Osteocyte (in vitro differentiated cells): Measurements from ENCODE around the gene ANKS1B. TPM values are rescaled to one million over a fixed set of nuclear protein-coding genes. Genes with fewer than 3 reads are reported as not detected.

Experiments
- DNase-seq: peaks from one replicate; pipeline ENCODE4 v3.0.0; 2021; ENCODE audit warnings: mixed read lengths; ENCODE audit not compliant: unreplicated experiment; ENCODE audit errors: extremely low spot score
- H3K27ac Mint-ChIP-seq: one replicate; pipeline ENCODE4 v1.8.0; 2021; ENCODE audit warnings: mild to moderate bottlenecking, mixed read lengths; ENCODE audit not compliant: unreplicated experiment
- H3K27me3 Mint-ChIP-seq: one replicate; pipeline ENCODE4 v1.8.0; 2021; ENCODE audit warnings: mixed read lengths; ENCODE audit not compliant: unreplicated experiment
- H3K36me3 Mint-ChIP-seq: one replicate; pipeline ENCODE4 v1.8.0; 2021; ENCODE audit warnings: mixed read lengths; ENCODE audit not compliant: unreplicated experiment
- H3K4me1 Mint-ChIP-seq: one replicate; pipeline ENCODE4 v1.8.0; 2021; ENCODE audit warnings: mixed read lengths; ENCODE audit not compliant: unreplicated experiment
- H3K4me3 Mint-ChIP-seq: one replicate; pipeline ENCODE4 v1.8.0; 2021; ENCODE audit warnings: mild to moderate bottlenecking, moderate library complexity, mixed read lengths; ENCODE audit not compliant: unreplicated experiment
- H3K9me3 Mint-ChIP-seq: one replicate; pipeline ENCODE4 v1.8.0; 2021; ENCODE audit warnings: mixed read lengths; ENCODE audit not compliant: unreplicated experiment
- CTCF ChIP-seq: fragments of 200-600 bp; sonication (generic); IDR thresholded peaks from 2 replicates; pipeline ENCODE4 v1.5.0; 2021; ENCODE audit warnings: antibody characterized with exemption, mild to moderate bottlenecking, moderate library complexity
- total RNA-seq: library from RNA; stranded (reverse); gene quantifications from 2 replicates; pipeline ENCODE4 v1.2.1, GENCODE V29; 2021

ANKS1B gene
- total RNA-seq, 1 donor from 2014 or later, result 0.70 TPM

DNA sequence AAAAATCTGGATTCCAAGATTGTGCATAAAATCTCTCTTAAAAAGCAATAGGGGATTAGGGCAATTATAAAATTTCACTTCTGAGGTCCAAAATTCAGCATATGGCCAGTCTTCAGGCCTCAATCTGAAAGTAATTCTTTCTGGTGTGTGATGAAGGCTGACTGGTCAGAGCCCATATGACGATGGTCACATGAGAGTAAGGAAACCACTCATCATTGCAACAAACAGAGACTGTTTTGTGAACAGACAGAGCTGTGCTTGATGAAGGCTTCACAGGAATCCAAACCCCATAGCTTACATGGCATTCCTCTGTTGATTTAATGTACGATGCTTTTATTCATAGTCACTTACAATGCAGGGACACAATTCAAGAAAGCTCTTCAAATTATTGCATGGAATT lies 1101.5 kb downstream of the ANKS1B start:
- Mint-ChIP-seq H3K27me3 (peaks cover 42% of the 10 kb centered on the region), H3K9me3 (no peaks in the 10 kb centered on the region)

DNA sequence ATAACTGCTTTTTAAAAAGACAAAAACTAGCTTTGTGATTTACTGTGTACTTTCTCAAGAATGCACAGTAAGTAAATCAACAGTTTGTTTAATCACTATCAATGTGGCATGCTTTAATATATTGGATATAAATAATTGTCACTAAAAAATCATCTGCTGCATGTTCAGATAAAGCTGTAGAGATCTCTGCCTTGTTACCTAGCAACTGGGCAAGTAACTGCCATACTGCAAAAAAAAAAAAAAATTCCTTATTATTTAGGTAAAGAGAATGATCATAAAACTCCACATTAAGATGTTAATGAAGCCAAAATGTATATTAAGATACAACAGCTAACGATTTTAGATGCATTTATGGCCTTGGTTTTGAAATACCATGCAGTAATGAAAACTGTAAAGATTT lies 1102.2 kb downstream of the ANKS1B start:
- no peak for DNase-seq

More for the DNA sequence above, 1101.5 kb downstream of the ANKS1B start:
- TF ChIP-seq CTCF, result no peak
- Mint-ChIP-seq H3K36me3 (no peaks in the 10 kb centered on the region), H3K4me3 (no peak overlapping the region), H3K4me1 (no peaks in the 10 kb centered on the region), H3K27ac (no peak overlapping the region)
- DNase-seq, result no peak

GRCh38 chr12:98873776-98874175 lies 1111.0 kb downstream of the ANKS1B start:
- TF ChIP-seq CTCF, result no peak
- H3K4me3 Mint-ChIP-seq, result no peak overlapping the region
- no peak for DNase-seq
- H3K36me3 Mint-ChIP-seq, result no peaks in the 10 kb centered on the region
- H3K27me3 Mint-ChIP-seq, result peaks cover 13% of the 10 kb centered on the region
- H3K4me1 Mint-ChIP-seq, result no peaks in the 10 kb centered on the region
- H3K9me3 Mint-ChIP-seq, result no peaks in the 10 kb centered on the region
- H3K27ac Mint-ChIP-seq, result no peak overlapping the region

More for the DNA sequence above, 1102.2 kb downstream of the ANKS1B start:
- H3K9me3 Mint-ChIP-seq, result no peaks in the 10 kb centered on the region
- no peaks in the 10 kb centered on the region for H3K36me3 Mint-ChIP-seq
- H3K4me3 Mint-ChIP-seq, result no peak overlapping the region
- H3K4me1 Mint-ChIP-seq, result no peaks in the 10 kb centered on the region
- TF ChIP-seq CTCF, result no peak
- peaks cover 38% of the 10 kb centered on the region for H3K27me3 Mint-ChIP-seq
- no peak overlapping the region for H3K27ac Mint-ChIP-seq

DNA sequence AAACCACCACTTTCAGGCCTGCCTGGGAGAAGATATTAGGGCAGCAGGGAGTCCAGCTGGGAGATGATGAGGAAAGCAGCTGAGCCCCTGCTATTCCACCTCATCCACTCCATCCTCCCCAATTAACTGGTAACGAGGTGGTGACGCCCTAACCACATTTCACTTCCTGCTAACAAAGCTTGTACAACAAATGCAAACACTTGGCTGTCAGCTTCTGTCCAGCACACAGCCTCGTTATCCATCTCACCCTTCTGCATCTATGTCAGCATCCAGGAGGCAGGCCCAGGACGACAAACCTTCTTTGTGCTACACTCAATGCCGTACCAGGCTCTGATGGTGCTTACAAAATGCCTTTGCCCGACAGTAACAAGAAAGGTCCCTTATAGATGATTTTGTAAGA lies 1114.2 kb downstream of the ANKS1B start:
- Mint-ChIP-seq H3K27me3 (peaks cover 9% of the 10 kb centered on the region), H3K27ac (no peak overlapping the region), H3K4me1 (no peaks in the 10 kb centered on the region), H3K4me3 (no peak overlapping the region), H3K36me3 (no peaks in the 10 kb centered on the region), H3K9me3 (peaks cover under 1% of the 10 kb centered on the region)
- TF ChIP-seq CTCF, result no peak
- no peak for DNase-seq

DNA sequence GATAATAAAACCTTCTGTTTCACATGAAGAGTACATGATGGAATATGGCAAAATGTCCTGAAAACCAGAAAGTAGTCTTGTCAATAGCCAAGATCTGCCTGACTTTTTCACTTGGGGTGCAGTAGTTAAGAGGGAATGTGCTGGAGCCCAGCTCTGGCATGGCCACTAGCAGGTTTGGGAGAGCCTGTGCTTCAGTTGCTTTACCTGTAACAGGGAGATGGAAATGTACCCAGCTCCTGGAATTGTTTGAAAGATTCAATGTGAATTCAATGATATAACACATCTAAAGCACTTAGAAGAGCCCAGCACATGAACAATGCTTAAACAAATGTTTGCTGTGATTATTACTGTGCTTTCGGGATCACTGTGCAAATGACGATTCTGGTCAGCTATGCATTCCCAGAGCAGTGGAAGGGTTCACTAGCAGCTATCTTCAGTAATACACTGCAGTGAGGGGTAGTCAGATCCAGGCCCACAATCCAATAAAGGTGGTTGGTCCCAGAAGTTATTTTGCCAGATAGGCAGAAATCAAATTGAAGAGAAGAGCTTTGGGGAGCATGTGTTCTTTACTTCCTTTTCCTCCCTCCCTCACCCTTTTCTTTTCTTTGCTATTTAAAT lies 1114.7 kb downstream of the ANKS1B start:
- H3K36me3 Mint-ChIP-seq, result no peaks in the 10 kb centered on the region
- peaks cover 9% of the 10 kb centered on the region for H3K27me3 Mint-ChIP-seq
- peaks cover 6% of the 10 kb centered on the region for H3K9me3 Mint-ChIP-seq
- no peak overlapping the region for H3K27ac Mint-ChIP-seq
- DNase-seq, result no peak
- H3K4me3 Mint-ChIP-seq, result no peak overlapping the region
- no peaks in the 10 kb centered on the region for H3K4me1 Mint-ChIP-seq
- no peak for TF ChIP-seq CTCF
